WTC11 (cell line): Measurements from ENCODE around the gene NOC2L.
"Not testable (repeated sequence)": the region's sequence is repeated elsewhere in the genome, so short reads cannot be mapped to it uniquely, and the experiment has no call there.

Experiments used
- CREB1 ChIP-seq: sonication (generic); formaldehyde crosslinking; IDR thresholded peaks from 2 replicates; pipeline ENCODE4 v1.8.0; 2023; ENCODE audit warnings: mild to moderate bottlenecking, missing genetic modification reagents
- ETV6 ChIP-seq: sonication (generic); formaldehyde crosslinking; IDR thresholded peaks from 2 replicates; pipeline ENCODE4 v1.8.1; 2022; ENCODE audit warnings: mild to moderate bottlenecking, missing genetic modification reagents
- GRHL2 ChIP-seq: fragments of 250-450 bp; sonication (Bioruptor Pico); IDR thresholded peaks from 2 replicates; pipeline ENCODE4 v1.8.0; 2022; ENCODE audit warnings: mild to moderate bottlenecking, moderate library complexity; ENCODE audit not compliant: insufficient replicate concordance, severe bottlenecking
- JUN ChIP-seq: sonication (generic); formaldehyde crosslinking; IDR thresholded peaks from 2 replicates; pipeline ENCODE4 v1.8.0; 2023; ENCODE audit warnings: mild to moderate bottlenecking, missing genetic modification reagents
- KAT7 ChIP-seq: sonication (generic); formaldehyde crosslinking; IDR thresholded peaks from 2 replicates; pipeline ENCODE4 v1.8.1; 2023; ENCODE audit warnings: missing genetic modification reagents, mild to moderate bottlenecking, borderline replicate concordance
- NFYB ChIP-seq: sonication (generic); formaldehyde crosslinking; conservative IDR thresholded peaks from 2 replicates; pipeline ENCODE4 v1.8.0; 2022; ENCODE audit warnings: low read depth, missing genetic modification reagents
- SP1 ChIP-seq: sonication (generic); formaldehyde crosslinking; conservative IDR thresholded peaks from 2 replicates; pipeline ENCODE4 v1.8.1; 2022; ENCODE audit warnings: missing genetic modification reagents
- TEAD4 ChIP-seq: sonication (generic); formaldehyde crosslinking; IDR thresholded peaks from 2 replicates; pipeline ENCODE4 v1.8.0; 2022; ENCODE audit warnings: mild to moderate bottlenecking, missing genetic modification reagents
- TF ChIP-seq, protein P1 (sequence below): fragments of 200-600 bp; IDR thresholded peaks from 2 replicates; pipeline ENCODE4 v1.8.0; 2022; ENCODE audit warnings: antibody characterized with exemption
- TF ChIP-seq, protein P2 (sequence below): sonication (generic); formaldehyde crosslinking; IDR thresholded peaks from 2 replicates; pipeline ENCODE4 v1.8.1; 2023; ENCODE audit warnings: mild to moderate bottlenecking, moderate library complexity, missing genetic modification reagents
- TF ChIP-seq, protein P3 (sequence below): fragments of 250-450 bp; sonication (Bioruptor Pico); IDR thresholded peaks from 2 replicates; pipeline ENCODE4 v1.9.0; 2021; ENCODE audit warnings: mild to moderate bottlenecking
- TF ChIP-seq, protein P4 (sequence below): sonication (generic); formaldehyde crosslinking; IDR thresholded peaks from 2 replicates; pipeline ENCODE4 v1.8.1; 2022; ENCODE audit warnings: low read depth, mild to moderate bottlenecking, moderate library complexity, missing genetic modification reagents, borderline replicate concordance
- TF ChIP-seq, protein P5 (sequence below): sonication (generic); formaldehyde crosslinking; IDR thresholded peaks from 2 replicates; pipeline ENCODE4 v1.8.1; 2023; ENCODE audit warnings: mild to moderate bottlenecking, missing genetic modification reagents, moderate library complexity
- TF ChIP-seq, protein P6 (sequence below): sonication (generic); formaldehyde crosslinking; IDR thresholded peaks from 2 replicates; pipeline ENCODE4 v1.8.1; 2023; ENCODE audit warnings: mild to moderate bottlenecking, missing genetic modification reagents, moderate library complexity

DNA sequence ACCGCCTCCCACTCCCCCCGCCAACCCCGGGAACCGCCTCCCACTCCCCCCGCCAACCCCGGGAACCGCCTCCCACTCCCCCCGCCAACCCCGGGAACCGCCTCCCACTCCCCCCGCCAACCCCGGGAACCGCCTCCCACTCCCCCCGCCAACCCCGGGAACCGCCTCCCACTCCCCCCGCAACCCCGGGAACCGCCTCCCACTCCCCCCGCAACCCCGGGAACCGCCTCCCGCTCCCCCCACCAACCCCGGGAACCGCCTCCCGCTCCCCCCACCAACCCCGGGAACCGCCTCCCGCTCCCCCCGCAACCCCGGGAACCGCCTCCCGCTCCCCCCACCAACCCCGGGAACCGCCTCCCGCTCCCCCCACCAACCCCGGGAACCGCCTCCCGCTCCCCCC, 17.7 kb upstream of the NOC2L start:
- TF ChIP-seq, protein P1, sequence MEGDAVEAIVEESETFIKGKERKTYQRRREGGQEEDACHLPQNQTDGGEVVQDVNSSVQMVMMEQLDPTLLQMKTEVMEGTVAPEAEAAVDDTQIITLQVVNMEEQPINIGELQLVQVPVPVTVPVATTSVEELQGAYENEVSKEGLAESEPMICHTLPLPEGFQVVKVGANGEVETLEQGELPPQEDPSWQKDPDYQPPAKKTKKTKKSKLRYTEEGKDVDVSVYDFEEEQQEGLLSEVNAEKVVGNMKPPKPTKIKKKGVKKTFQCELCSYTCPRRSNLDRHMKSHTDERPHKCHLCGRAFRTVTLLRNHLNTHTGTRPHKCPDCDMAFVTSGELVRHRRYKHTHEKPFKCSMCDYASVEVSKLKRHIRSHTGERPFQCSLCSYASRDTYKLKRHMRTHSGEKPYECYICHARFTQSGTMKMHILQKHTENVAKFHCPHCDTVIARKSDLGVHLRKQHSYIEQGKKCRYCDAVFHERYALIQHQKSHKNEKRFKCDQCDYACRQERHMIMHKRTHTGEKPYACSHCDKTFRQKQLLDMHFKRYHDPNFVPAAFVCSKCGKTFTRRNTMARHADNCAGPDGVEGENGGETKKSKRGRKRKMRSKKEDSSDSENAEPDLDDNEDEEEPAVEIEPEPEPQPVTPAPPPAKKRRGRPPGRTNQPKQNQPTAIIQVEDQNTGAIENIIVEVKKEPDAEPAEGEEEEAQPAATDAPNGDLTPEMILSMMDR = not testable (repeated sequence)
- TF ChIP-seq JUN, SP1, ETV6, GRHL2, CREB1, NFYB, TEAD4, KAT7 (CRISPR knock-in tag): not testable (repeated sequence)
- TF ChIP-seq, protein P2, sequence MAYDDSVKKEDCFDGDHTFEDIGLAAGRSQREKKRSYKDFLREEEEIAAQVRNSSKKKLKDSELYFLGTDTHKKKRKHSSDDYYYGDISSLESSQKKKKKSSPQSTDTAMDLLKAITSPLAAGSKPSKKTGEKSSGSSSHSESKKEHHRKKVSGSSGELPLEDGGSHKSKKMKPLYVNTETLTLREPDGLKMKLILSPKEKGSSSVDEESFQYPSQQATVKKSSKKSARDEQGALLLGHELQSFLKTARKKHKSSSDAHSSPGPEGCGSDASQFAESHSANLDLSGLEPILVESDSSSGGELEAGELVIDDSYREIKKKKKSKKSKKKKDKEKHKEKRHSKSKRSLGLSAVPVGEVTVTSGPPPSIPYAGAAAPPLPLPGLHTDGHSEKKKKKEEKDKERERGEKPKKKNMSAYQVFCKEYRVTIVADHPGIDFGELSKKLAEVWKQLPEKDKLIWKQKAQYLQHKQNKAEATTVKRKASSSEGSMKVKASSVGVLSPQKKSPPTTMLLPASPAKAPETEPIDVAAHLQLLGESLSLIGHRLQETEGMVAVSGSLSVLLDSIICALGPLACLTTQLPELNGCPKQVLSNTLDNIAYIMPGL = not testable (repeated sequence)
- TF ChIP-seq, protein P3, sequence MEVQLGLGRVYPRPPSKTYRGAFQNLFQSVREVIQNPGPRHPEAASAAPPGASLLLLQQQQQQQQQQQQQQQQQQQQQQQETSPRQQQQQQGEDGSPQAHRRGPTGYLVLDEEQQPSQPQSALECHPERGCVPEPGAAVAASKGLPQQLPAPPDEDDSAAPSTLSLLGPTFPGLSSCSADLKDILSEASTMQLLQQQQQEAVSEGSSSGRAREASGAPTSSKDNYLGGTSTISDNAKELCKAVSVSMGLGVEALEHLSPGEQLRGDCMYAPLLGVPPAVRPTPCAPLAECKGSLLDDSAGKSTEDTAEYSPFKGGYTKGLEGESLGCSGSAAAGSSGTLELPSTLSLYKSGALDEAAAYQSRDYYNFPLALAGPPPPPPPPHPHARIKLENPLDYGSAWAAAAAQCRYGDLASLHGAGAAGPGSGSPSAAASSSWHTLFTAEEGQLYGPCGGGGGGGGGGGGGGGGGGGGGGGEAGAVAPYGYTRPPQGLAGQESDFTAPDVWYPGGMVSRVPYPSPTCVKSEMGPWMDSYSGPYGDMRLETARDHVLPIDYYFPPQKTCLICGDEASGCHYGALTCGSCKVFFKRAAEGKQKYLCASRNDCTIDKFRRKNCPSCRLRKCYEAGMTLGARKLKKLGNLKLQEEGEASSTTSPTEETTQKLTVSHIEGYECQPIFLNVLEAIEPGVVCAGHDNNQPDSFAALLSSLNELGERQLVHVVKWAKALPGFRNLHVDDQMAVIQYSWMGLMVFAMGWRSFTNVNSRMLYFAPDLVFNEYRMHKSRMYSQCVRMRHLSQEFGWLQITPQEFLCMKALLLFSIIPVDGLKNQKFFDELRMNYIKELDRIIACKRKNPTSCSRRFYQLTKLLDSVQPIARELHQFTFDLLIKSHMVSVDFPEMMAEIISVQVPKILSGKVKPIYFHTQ = not testable (repeated sequence)
- TF ChIP-seq, protein P4, sequence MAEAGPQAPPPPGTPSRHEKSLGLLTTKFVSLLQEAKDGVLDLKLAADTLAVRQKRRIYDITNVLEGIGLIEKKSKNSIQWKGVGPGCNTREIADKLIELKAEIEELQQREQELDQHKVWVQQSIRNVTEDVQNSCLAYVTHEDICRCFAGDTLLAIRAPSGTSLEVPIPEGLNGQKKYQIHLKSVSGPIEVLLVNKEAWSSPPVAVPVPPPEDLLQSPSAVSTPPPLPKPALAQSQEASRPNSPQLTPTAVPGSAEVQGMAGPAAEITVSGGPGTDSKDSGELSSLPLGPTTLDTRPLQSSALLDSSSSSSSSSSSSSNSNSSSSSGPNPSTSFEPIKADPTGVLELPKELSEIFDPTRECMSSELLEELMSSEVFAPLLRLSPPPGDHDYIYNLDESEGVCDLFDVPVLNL (CRISPR knock-in tag) = not testable (repeated sequence)
- TF ChIP-seq, protein P5, sequence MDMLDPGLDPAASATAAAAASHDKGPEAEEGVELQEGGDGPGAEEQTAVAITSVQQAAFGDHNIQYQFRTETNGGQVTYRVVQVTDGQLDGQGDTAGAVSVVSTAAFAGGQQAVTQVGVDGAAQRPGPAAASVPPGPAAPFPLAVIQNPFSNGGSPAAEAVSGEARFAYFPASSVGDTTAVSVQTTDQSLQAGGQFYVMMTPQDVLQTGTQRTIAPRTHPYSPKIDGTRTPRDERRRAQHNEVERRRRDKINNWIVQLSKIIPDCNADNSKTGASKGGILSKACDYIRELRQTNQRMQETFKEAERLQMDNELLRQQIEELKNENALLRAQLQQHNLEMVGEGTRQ (CRISPR knock-in tag) = not testable (repeated sequence)
- TF ChIP-seq, protein P6, sequence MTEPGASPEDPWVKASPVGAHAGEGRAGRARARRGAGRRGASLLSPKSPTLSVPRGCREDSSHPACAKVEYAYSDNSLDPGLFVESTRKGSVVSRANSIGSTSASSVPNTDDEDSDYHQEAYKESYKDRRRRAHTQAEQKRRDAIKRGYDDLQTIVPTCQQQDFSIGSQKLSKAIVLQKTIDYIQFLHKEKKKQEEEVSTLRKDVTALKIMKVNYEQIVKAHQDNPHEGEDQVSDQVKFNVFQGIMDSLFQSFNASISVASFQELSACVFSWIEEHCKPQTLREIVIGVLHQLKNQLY (CRISPR knock-in tag) = not testable (repeated sequence)
